Right lobe of liver (tissue), 6 donors: Measurements from ENCODE around the gene TBC1D2B. TPM values are rescaled to one million over a fixed set of nuclear protein-coding genes. Genes with fewer than 3 reads are reported as not detected.

Source experiments
- ATAC-seq, 4 donors: fragments of 200-7000 bp; cut with Tn5 transposase; one replicate each; pipeline ENCODE4 v1.9.1; 2020; ENCODE audit warnings: mild to moderate bottlenecking in 4 of 4, moderate library complexity in 4 of 4
- DNase-seq, 3 donors: peaks; one replicate each; pipeline ENCODE4 v3.0.0-alpha.2; 2020
- H3K27ac ChIP-seq, 3 donors: fragments of 200-600 bp; one replicate each; pipeline ENCODE4 v1.8.0; 2022
- H3K27me3 ChIP-seq, 2 donors: fragments of 200-600 bp; one replicate each; pipeline ENCODE4 v1.8.0; 2022
- H3K36me3 ChIP-seq, 4 donors: fragments of 200-600 bp; sonication (generic) in 1 of 4; one replicate each; pipeline versions ENCODE4 v1.5.1 to v1.8.0; 2017 to 2022; ENCODE audit warnings: control low read depth in 1 of 4
- H3K4me1 ChIP-seq, 4 donors: fragments of 200-600 bp; sonication (generic) in 1 of 4; one replicate each; pipeline versions ENCODE4 v1.5.1 to v1.8.0; 2017 to 2022; ENCODE audit warnings: control low read depth in 1 of 4
- H3K4me3 ChIP-seq, 3 donors: fragments of 200-600 bp; one replicate each; pipeline ENCODE4 v1.8.0; 2022
- H3K9me3 ChIP-seq, 4 donors: fragments of 200-600 bp; sonication (generic) in 1 of 4; one replicate each; pipeline versions ENCODE4 v1.5.1 to v1.8.0; 2017 to 2022; ENCODE audit warnings: control low read depth in 1 of 4
- POLR2A ChIP-seq: fragments of 450-650 bp; IDR thresholded peaks from one replicate; pipeline ENCODE4 v1.6.1; 2017; ENCODE audit warnings: antibody characterized with exemption, mild to moderate bottlenecking
- WGBS: methylation state at CpG from one replicate; pipeline ENCODE4 v1.1.6; 2018; ENCODE audit warnings: low coverage, low lambda C conversion rate; ENCODE audit not compliant: insufficient coverage; ENCODE audit errors: missing lambda C conversion rate; 5-methylcytosine and 5-hydroxymethylcytosine counted together
- intact Hi-C, 2 donors: fragments of 100-400 bp; cut with DNase I; formaldehyde crosslinking; loops; one replicate each; pipeline versions ENCODE4 v1.11.2 to v1.14.1; 2022
- total RNA-seq, 6 experiments: library from RNA; depleted of rRNA in 2 of 6; stranded (reverse); fragments of >200 nt in 2 of 6; fragmentation: NEBNext Ultra II Directional in 3 of 6; extraction: Animal tissue kit (Norgen Biotek cat#: 25700) in 3 of 6; gene quantifications; one replicate each; pipeline versions ENCODE4 v1.1.0 to v1.2.4, GENCODE V29; 2016 to 2023
- TF ChIP-seq, protein P1 (sequence below), 4 donors: fragments of 200-600 bp in 3 of 4; fragments of 450-650 bp in 1 of 4; IDR thresholded peaks; one replicate each; pipeline versions ENCODE4 v1.5.1 to v1.8.0; 2016 to 2022; ENCODE audit warnings: antibody characterized with exemption in 4 of 4, mild to moderate bottlenecking in 2 of 4
- donor health status: DM: no; HTN: yes; CAD: no.
- donor health status: DM: no; HTN: no; CAD: no.
- donor health status: DM: no; HTN: no; CAD: no.
- donor health status: DM: no; HTN: yes; CAD: no.
- donor health status: DM: no; HTN: yes; CAD: no.

Gene TBC1D2B
- total RNA-seq, 6 experiments from 2014 or later, result 23.7 to 81.4 (median 29.6) TPM

DNA sequence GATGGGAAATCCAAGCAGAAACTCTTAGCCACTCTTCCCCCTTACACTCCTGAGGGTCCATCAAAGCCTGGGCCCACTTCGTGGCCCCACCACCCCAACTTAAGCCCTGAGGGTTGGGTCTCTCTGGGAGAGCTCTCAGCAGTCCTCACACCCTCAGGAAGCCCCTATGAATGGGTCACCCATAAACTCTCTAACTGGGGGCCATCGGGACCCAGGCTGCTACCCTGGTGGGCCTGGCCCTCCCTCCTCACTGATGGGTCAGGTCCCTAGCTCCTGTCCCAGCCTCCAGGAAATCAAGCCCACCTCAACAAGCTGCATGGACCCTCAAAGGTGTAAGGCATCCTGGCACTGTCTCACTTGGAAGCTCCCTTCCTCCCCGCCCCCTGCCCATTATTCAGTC lies 34.3 kb upstream of the TBC1D2B start:
- H3K4me1 ChIP-seq, result no peaks in the 10 kb centered on the region
- 80% methylated on average over 1 of the region's 3 CpGs for WGBS
- H3K36me3 ChIP-seq, result no peaks in the 10 kb centered on the region
- ATAC-seq, result no peak
- no peaks in the 10 kb centered on the region for H3K27me3 ChIP-seq
- DNase-seq, result peak in 1 of 3 donors; percentile 10
- H3K9me3 ChIP-seq, result no peaks in the 10 kb centered on the region
- intact Hi-C loops, result loop anchor here (5.0 kb wide), 3 partner anchors 81 to 126 kb away; no protein-coding TSS in a partner anchor
- H3K27ac ChIP-seq, result no peak overlapping the region
- no peak overlapping the region for H3K4me3 ChIP-seq
- no peak for TF ChIP-seq POLR2A
- TF ChIP-seq, protein P1, sequence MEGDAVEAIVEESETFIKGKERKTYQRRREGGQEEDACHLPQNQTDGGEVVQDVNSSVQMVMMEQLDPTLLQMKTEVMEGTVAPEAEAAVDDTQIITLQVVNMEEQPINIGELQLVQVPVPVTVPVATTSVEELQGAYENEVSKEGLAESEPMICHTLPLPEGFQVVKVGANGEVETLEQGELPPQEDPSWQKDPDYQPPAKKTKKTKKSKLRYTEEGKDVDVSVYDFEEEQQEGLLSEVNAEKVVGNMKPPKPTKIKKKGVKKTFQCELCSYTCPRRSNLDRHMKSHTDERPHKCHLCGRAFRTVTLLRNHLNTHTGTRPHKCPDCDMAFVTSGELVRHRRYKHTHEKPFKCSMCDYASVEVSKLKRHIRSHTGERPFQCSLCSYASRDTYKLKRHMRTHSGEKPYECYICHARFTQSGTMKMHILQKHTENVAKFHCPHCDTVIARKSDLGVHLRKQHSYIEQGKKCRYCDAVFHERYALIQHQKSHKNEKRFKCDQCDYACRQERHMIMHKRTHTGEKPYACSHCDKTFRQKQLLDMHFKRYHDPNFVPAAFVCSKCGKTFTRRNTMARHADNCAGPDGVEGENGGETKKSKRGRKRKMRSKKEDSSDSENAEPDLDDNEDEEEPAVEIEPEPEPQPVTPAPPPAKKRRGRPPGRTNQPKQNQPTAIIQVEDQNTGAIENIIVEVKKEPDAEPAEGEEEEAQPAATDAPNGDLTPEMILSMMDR (IDR thresholded peaks at IDR 0.05), result no peak

DNA sequence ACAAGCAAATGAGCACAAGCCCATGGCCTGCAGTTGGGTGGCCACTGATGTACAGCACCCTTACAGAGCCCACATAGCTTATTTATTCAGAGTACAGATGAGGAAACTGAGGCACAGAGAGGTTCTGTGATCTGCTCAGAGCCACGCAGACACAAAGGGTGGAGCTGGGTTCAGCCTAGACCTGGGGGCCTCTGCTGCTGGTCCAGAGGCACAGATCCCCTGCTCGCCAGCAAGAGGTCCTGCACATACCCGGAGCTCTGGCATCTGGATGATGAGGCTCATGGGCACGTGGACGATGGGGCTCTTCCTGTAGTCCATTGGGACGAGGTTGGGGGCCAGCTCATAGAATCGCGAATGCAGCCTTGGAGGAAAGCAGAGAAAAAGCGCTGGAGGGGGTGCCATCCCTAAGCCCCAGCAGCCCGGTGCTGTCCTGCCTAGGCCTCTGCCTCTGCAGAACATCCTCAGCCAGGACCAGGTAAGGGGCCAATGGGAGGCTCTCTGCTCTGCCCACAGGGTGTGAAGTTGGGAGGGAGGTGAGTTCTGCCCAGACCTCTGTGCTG lies 33.5 kb upstream of the TBC1D2B start:
- Histone ChIP-seq H3K4me1 (no peaks in the 10 kb centered on the region), H3K27me3 (no peaks in the 10 kb centered on the region), H3K9me3 (no peaks in the 10 kb centered on the region), H3K27ac (no peak overlapping the region), H3K36me3 (no peaks in the 10 kb centered on the region), H3K4me3 (no peak overlapping the region)
- no peak for ATAC-seq
- intact Hi-C loops, result loop anchor here (5.0 kb wide), 3 partner anchors 81 to 126 kb away; no protein-coding TSS in a partner anchor
- no CpG with 5 or more reads among the region's 10 CpGs for WGBS
- DNase-seq, result peak in 2 of 3 donors; percentile 12 to 27
- TF ChIP-seq, protein P1 (IDR thresholded peaks at IDR 0.05), result no peak
- TF ChIP-seq POLR2A, result no peak

DNA sequence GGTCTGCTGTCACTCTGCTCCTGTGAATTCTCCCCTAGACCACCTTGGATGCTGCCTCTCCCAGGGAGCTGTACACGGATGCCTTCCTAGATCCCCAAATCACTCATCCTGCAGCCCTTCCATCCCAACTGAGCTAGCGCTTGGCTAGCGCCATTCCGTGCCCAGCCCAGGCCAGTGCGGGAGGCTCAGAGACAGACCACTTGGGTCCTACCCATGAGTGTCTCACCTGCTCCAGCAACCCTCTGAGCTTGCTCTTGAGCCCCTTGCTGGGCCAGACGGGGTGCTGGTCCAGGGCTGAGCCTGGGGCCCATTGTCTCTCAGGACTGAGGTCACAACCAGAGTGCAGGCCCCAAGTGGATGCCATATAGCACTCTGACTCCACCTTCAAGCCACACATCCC lies 32.6 kb upstream of the TBC1D2B start:
- no peaks in the 10 kb centered on the region for H3K36me3 ChIP-seq
- no peak overlapping the region for H3K4me3 ChIP-seq
- ATAC-seq, result no peak
- TF ChIP-seq POLR2A, result no peak
- TF ChIP-seq, protein P1 (IDR thresholded peaks at IDR 0.05), result no peak
- H3K4me1 ChIP-seq, result no peaks in the 10 kb centered on the region
- H3K27ac ChIP-seq, result no peak overlapping the region
- H3K9me3 ChIP-seq, result no peaks in the 10 kb centered on the region
- no CpG with 5 or more reads among the region's 6 CpGs for WGBS
- H3K27me3 ChIP-seq, result no peaks in the 10 kb centered on the region
- DNase-seq, result peak in 2 of 3 donors; percentile 15 to 38
- intact Hi-C loops, result loop anchor here (5.0 kb wide), 3 partner anchors 82 to 127 kb away; no protein-coding TSS in a partner anchor

DNA sequence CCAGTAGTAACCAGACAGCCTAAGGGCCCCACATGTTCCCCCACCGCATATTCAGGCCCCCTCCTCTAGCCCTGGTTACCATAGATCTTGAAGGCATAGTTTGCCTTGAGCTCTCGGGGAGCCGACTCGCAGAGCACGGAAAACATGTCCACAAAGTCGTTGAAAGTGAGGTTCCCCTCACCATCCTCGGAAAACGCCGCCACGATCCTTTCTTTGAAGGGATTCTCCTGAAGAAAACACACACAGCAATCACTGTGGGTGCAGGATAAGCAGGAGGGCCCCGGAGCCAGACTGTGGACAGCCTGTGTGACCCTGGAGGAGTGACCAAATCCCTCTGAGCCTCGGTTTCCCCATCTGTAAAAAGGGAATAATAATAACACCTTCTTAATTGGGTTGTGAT lies 31.6 kb upstream of the TBC1D2B start:
- WGBS, result 13% methylated on average over 1 of the region's 12 CpGs
- peak in 2 of 3 donors; percentile 14 to 43 for DNase-seq
- Histone ChIP-seq H3K9me3 (no peaks in the 10 kb centered on the region), H3K4me1 (no peaks in the 10 kb centered on the region), H3K27ac (no peak overlapping the region), H3K27me3 (no peaks in the 10 kb centered on the region), H3K36me3 (no peaks in the 10 kb centered on the region), H3K4me3 (no peak overlapping the region)
- no peak for ATAC-seq
- TF ChIP-seq POLR2A, result no peak
- TF ChIP-seq, protein P1 (IDR thresholded peaks at IDR 0.05), result no peak
- intact Hi-C loops, result loop anchor here (5.0 to 10.0 kb wide), 2 partner anchors 114 to 147 kb away; no protein-coding TSS in a partner anchor
